Heart right ventricle (tissue), 16 donors: Measurements from ENCODE around the gene NMBR. TPM values are rescaled to one million over a fixed set of nuclear protein-coding genes. Genes with fewer than 3 reads are reported as not detected.

Experiments used
- ATAC-seq, 8 donors: fragments of 200-7000 bp; cut with Tn5 transposase; one replicate each; pipeline ENCODE4 v1.9.1; 2020; ENCODE audit warnings: mild to moderate bottlenecking in 8 of 8, moderate library complexity in 8 of 8, moderate number of reproducible peaks in 1 of 8
- DNase-seq, 2 donors: peaks; one replicate each; pipeline ENCODE4 v3.0.0-alpha.2; 2020
- H3K27ac ChIP-seq, 10 donors: fragments of 200-600 bp; sonication (generic) in 2 of 10; one replicate each; pipeline versions ENCODE4 v1.5.0 to v1.8.0; 2020 to 2022; ENCODE audit warnings: mild to moderate bottlenecking in 3 of 10
- H3K27me3 ChIP-seq, 7 donors: fragments of 200-600 bp; one replicate each; pipeline ENCODE4 v1.8.0; 2021 to 2022; ENCODE audit warnings: mild to moderate bottlenecking in 2 of 7
- H3K36me3 ChIP-seq, 9 donors: fragments of 200-600 bp; sonication (generic) in 1 of 9; one replicate each; pipeline versions ENCODE4 v1.5.0 to v1.8.0; 2020 to 2022; ENCODE audit warnings: mild to moderate bottlenecking in 2 of 9
- H3K4me1 ChIP-seq, 9 donors: fragments of 200-600 bp; sonication (generic) in 1 of 9; one replicate each; pipeline versions ENCODE4 v1.5.0 to v1.8.0; 2020 to 2022; ENCODE audit warnings: mild to moderate bottlenecking in 4 of 9
- H3K4me3 ChIP-seq, 10 donors: fragments of 200-600 bp; sonication (generic) in 2 of 10; one replicate each; pipeline versions ENCODE4 v1.5.0 to v1.8.0; 2020 to 2022; ENCODE audit warnings: mild to moderate bottlenecking in 7 of 10, moderate library complexity in 2 of 10
- H3K9me3 ChIP-seq, 11 donors: fragments of 200-600 bp in 10 of 11; sonication (generic) in 2 of 11; one replicate each; pipeline versions ENCODE4 v1.5.0 to v1.8.0; 2013 to 2022; ENCODE audit warnings: mild to moderate bottlenecking in 2 of 11, control low read depth in 1 of 11, moderate library complexity in 1 of 11
- WGBS, 2 donors: extraction: QIAGEN DNeasy Blood & Tissue Kit; methylation state at CpG; one replicate each; pipeline ENCODE4 v1.1.7; 2013; ENCODE audit warnings: inconsistent platforms in 1 of 2; 5-methylcytosine and 5-hydroxymethylcytosine counted together
- intact Hi-C, 10 donors: fragments of 100-400 bp; cut with DNase I; formaldehyde crosslinking; loops; one replicate each; pipeline versions ENCODE4 v1.11.1 to v1.14.2; 2022
- polyA plus RNA-seq, 2 donors: library from polyadenylated mRNA; stranded (reverse); fragments of 200-250 nt; gene quantifications; one replicate each; pipeline ENCODE4 v1.2.3, GENCODE V29; 2013
- total RNA-seq, 10 donors: library from RNA; stranded (reverse); fragmentation: NEBNext Ultra II Directional in 3 of 10; extraction: Animal tissue kit (Norgen Biotek cat#: 25700) in 3 of 10; gene quantifications; one replicate each; pipeline versions ENCODE4 v1.2.1 to v1.2.4, GENCODE V29; 2021 to 2023
- TF ChIP-seq, protein P1 (sequence below), 9 donors: fragments of 200-600 bp; sonication (generic) in 2 of 9; IDR thresholded peaks; one replicate each; pipeline versions ENCODE4 v1.5.0 to v1.8.0; 2021 to 2022; ENCODE audit warnings: antibody characterized with exemption in 9 of 9, mild to moderate bottlenecking in 5 of 9, moderate library complexity in 1 of 9
- donor health status: Arrhythmogenic right ventricular cardiomyopathy.
- donor health status: ischemic (EF 13 %, LVEDD 7.1; RV severe dilation, severe dysfunction).
- donor health status: healthy with polysubstance abuse.
- donor health status: DM: no; HTN: yes; CAD: no.
- donor health status: DM: no; HTN: no; CAD: no.
- donor health status: ischemic (EF 25% LVEDD 6.9; RV normal size, moderate dysfunction).
- donor health status: ischemic (EF 25% LVEDD 5.7; RV mildly dilated, moderate dysfunction).
- donor health status: healthy.
- donor health status: DM: yes; HTN: yes; CAD: no.
- donor health status: Ischemic cardiomyopathy.
- donor health status: ischemic (EF 35%, LVEDD 5.7; RV mildly dilated, moderate dysfunction).
- donor health status: nonischemic (EF 11% LVEDD 7.7; RV severe dilation, severe dysfunction).
- donor health status: DM: yes; HTN: yes; CAD: no.
- donor health status: PGD.
- donor health status: ischemic (EF 29% LVEDD 5.4; RV normal size, mild dysfunction).
- donor health status: nonischemic (EF 23%, LVEDD 6.1; RV moderate dilation, normal function).

Gene NMBR
- total and polyA plus RNA-seq, 12 donors = not detected

DNA sequence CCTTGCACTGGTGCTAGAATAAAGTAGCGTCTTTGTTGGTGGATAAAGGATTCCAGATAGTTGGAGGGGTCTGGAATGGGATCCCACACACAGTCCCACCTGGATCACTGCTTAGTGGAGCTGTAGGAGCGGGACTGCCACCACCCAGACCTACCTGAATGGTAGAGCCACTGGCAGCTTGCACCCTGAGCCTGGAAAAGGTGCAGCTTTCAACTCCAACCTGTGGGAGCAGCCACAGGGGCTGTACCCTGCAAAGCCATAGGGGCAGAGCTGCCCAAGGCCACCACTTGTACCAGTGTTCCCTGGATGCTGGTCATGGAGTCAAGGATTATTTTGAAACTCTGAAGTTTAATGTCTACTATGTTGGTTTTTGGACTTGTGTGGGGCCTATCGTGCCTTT, 27.1 kb upstream of the NMBR start:
- intact Hi-C loops = no loop called here
- WGBS, 2 donors = 99% methylated on average over 3 of the region's 3 CpGs
- Histone ChIP-seq H3K27me3 (no peaks in the 10 kb centered on the region), H3K27ac (no peak overlapping the region), H3K9me3 (peaks cover 0 to 21% (median 9%) of the 10 kb centered on the region in 11 donors), H3K36me3 (peaks cover 0 to 99% (median 44%) of the 10 kb centered on the region in 9 donors), H3K4me1 (no peaks in the 10 kb centered on the region), H3K4me3 (no peak overlapping the region)
- no peak for ATAC-seq
- TF ChIP-seq, protein P1, sequence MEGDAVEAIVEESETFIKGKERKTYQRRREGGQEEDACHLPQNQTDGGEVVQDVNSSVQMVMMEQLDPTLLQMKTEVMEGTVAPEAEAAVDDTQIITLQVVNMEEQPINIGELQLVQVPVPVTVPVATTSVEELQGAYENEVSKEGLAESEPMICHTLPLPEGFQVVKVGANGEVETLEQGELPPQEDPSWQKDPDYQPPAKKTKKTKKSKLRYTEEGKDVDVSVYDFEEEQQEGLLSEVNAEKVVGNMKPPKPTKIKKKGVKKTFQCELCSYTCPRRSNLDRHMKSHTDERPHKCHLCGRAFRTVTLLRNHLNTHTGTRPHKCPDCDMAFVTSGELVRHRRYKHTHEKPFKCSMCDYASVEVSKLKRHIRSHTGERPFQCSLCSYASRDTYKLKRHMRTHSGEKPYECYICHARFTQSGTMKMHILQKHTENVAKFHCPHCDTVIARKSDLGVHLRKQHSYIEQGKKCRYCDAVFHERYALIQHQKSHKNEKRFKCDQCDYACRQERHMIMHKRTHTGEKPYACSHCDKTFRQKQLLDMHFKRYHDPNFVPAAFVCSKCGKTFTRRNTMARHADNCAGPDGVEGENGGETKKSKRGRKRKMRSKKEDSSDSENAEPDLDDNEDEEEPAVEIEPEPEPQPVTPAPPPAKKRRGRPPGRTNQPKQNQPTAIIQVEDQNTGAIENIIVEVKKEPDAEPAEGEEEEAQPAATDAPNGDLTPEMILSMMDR (IDR thresholded peaks at IDR 0.05) = no peak
- DNase-seq = no peak

DNA sequence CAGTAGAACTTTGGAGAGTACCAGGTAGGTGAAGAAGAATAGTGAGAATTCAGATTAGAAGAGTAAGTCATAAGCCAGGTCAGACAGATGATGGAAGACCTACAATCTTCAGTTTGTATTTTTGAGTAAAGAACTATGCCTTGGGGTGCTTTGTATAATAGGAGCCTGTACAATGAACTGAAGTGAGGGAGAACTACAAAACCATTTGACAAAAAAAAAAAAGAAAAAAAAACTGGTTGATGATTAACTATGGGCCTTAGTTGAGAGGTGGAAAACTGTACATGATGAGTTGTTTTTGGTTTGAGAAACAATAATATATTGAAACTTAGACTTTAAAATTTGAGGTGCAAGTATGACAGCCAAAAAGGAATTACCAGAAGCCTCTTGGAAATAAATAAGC, 25.8 kb upstream of the NMBR start:
- Histone ChIP-seq H3K36me3 (peaks cover 0 to 98% (median 35%) of the 10 kb centered on the region in 9 donors), H3K9me3 (peaks cover 0 to 11% (median 3%) of the 10 kb centered on the region in 11 donors), H3K27ac (no peak overlapping the region), H3K27me3 (no peaks in the 10 kb centered on the region), H3K4me1 (no peaks in the 10 kb centered on the region), H3K4me3 (no peak overlapping the region)
- ATAC-seq (no peak), DNase-seq (no peak)
- TF ChIP-seq, protein P1 (IDR thresholded peaks at IDR 0.05) = no peak
- intact Hi-C loops = no loop called here

DNA sequence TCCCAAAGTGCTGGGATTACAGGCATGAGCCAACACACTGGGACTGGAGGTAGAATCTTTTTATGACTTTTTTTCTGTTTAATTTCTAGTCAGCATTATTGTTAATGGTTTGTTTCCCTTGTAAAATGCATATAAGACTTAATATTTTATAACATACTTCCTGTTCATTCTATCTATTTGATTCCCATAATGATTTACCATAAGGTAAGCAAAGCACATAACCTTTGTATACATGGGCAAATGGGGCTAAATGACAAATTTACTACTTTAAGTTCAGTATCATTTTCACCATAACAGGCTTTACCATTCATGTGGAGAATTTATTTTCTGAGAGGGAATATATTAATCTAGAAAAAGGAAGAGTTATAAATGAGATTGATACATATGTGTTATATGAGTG, 24.4 kb upstream of the NMBR start:
- no peaks in the 10 kb centered on the region for H3K9me3 ChIP-seq
- ATAC-seq = no peak
- H3K4me1 ChIP-seq = peaks cover 0 to 6% (median 0%) of the 10 kb centered on the region in 9 donors
- no peak for DNase-seq
- no peak overlapping the region for H3K4me3 ChIP-seq
- no peaks in the 10 kb centered on the region for H3K27me3 ChIP-seq
- H3K36me3 ChIP-seq = peaks cover 0 to 98% (median 24%) of the 10 kb centered on the region in 9 donors
- no peak overlapping the region for H3K27ac ChIP-seq
- intact Hi-C loops = no loop called here
- TF ChIP-seq, protein P1 (IDR thresholded peaks at IDR 0.05) = no peak

DNA sequence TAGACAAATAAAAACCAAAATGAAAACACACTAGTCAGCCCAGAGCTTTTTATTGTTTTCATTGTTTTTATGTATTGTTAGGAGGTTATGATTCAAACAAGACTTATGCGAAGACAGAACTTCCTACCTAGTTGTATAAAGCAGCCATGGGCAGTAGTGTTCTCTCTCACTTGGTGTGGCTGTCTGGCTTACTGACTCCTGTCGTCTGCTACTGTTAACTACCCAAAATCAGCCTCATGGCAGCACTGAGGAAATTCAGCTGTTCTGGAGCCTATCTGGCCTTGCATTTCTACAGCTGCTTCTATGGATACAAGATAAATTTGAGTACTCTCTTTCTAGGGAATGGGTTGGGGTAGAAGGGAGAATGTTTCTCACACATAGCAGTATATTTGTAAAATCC, 20.6 kb upstream of the NMBR start:
- TF ChIP-seq, protein P1 (IDR thresholded peaks at IDR 0.05) = no peak
- intact Hi-C loops = no loop called here
- H3K27me3 ChIP-seq = no peaks in the 10 kb centered on the region
- 52 to 65% methylated on average over 2 of the region's 2 CpGs for WGBS, 2 donors
- H3K9me3 ChIP-seq = no peaks in the 10 kb centered on the region
- no peak for ATAC-seq
- no peak overlapping the region for H3K4me3 ChIP-seq
- DNase-seq = no peak
- peaks cover 0 to 66% (median 13%) of the 10 kb centered on the region in 9 donors for H3K36me3 ChIP-seq
- H3K27ac ChIP-seq = no peak overlapping the region
- H3K4me1 ChIP-seq = peaks cover 0 to 21% (median 4%) of the 10 kb centered on the region in 9 donors
